ENCODE data around the gene SUFU.

- TF ChIP-seq EP300 (IDR thresholded peaks at IDR 0.05), result no peak
- TF ChIP-seq CTCF (IDR thresholded peaks at IDR 0.05), result no peak
- no peak for TF ChIP-seq POLR2AphosphoS5 (IDR thresholded peaks at IDR 0.05)
Observed at GRCh38 chr10:102509387-102509786, 5.6 kb downstream of the SUFU start.

Data from sigmoid colon (tissue), 4 donors.